Right atrium auricular region (tissue), 2 donors: ENCODE results near the gene WDR37. TPM values are rescaled to one million over a fixed set of nuclear protein-coding genes. Genes with fewer than 3 reads are reported as not detected.
"Not testable (repeated sequence)": the region's sequence is repeated elsewhere in the genome, so short reads cannot be mapped to it uniquely, and the experiment has no call there.

Experiments used
- DNase-seq: peaks from one replicate; pipeline ENCODE4 v3.0.0-alpha.2; 2019; ENCODE audit warnings: low spot score
- H3K27ac ChIP-seq, 2 donors: fragments of 200-600 bp; sonication (generic); 1 replicate in 1 of 2; 2 replicates in 1 of 2; pipeline ENCODE4 v1.5.1; 2016 to 2019
- H3K27me3 ChIP-seq, 2 donors: fragments of 200-600 bp; sonication (generic); one replicate each; pipeline versions ENCODE4 v1.5.1 to v1.6.0; 2017 to 2019
- H3K36me3 ChIP-seq: fragments of 200-600 bp; sonication (generic); one replicate; pipeline ENCODE4 v1.5.1; 2016
- H3K4me1 ChIP-seq, 2 donors: fragments of 200-600 bp; sonication (generic); one replicate each; pipeline versions ENCODE4 v1.5.1 to v1.6.0; 2017 to 2019
- H3K4me3 ChIP-seq, 2 donors: fragments of 200-600 bp; sonication (generic); 1 replicate in 1 of 2; 2 replicates in 1 of 2; pipeline ENCODE4 v1.5.1; 2017 to 2019; ENCODE audit warnings: mild to moderate bottlenecking in 1 of 2, moderate library complexity in 1 of 2
- H3K9me3 ChIP-seq, 2 donors: fragments of 200-600 bp; sonication (generic); one replicate each; pipeline ENCODE4 v1.5.1; 2019
- total RNA-seq, 2 donors: library from RNA; depleted of rRNA; stranded (reverse); fragments of >200 nt; gene quantifications; one replicate each; pipeline ENCODE4 v1.1.0, GENCODE V29; 2016
- TF ChIP-seq, protein P1 (sequence below), 2 donors: fragments of 200-600 bp; sonication (generic); IDR thresholded peaks; one replicate each; pipeline ENCODE4 v1.5.1; 2019; ENCODE audit warnings: antibody characterized with exemption in 2 of 2

Gene WDR37
- total RNA-seq, 2 donors from 2014 or later: 19.4 to 20.2 TPM

DNA sequence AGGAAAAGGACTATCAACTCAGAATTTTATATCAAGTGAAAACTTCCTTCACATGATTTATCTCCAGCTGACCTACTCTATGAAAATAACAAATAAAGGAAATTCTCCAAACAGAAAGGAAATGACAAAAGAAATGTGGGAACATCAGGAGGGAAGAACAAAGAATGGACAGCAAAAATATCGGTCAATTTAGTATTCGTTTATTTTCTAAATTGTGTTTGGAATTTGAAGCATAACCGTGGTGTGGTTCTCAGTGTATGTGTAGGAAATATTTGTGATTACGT lies 8.7 kb downstream of the WDR37 start:
- Histone ChIP-seq H3K4me1 (peaks cover 0 to 33% of the 10 kb centered on the region in 2 donors), H3K27me3 (no peaks in the 10 kb centered on the region), H3K36me3 (peaks cover 4% of the 10 kb centered on the region), H3K27ac (no peak overlapping the region), H3K9me3 (no peaks in the 10 kb centered on the region), H3K4me3 (no peak overlapping the region)
- no peak for DNase-seq
- TF ChIP-seq, protein P1, sequence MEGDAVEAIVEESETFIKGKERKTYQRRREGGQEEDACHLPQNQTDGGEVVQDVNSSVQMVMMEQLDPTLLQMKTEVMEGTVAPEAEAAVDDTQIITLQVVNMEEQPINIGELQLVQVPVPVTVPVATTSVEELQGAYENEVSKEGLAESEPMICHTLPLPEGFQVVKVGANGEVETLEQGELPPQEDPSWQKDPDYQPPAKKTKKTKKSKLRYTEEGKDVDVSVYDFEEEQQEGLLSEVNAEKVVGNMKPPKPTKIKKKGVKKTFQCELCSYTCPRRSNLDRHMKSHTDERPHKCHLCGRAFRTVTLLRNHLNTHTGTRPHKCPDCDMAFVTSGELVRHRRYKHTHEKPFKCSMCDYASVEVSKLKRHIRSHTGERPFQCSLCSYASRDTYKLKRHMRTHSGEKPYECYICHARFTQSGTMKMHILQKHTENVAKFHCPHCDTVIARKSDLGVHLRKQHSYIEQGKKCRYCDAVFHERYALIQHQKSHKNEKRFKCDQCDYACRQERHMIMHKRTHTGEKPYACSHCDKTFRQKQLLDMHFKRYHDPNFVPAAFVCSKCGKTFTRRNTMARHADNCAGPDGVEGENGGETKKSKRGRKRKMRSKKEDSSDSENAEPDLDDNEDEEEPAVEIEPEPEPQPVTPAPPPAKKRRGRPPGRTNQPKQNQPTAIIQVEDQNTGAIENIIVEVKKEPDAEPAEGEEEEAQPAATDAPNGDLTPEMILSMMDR (IDR thresholded peaks at IDR 0.05): no peak

DNA sequence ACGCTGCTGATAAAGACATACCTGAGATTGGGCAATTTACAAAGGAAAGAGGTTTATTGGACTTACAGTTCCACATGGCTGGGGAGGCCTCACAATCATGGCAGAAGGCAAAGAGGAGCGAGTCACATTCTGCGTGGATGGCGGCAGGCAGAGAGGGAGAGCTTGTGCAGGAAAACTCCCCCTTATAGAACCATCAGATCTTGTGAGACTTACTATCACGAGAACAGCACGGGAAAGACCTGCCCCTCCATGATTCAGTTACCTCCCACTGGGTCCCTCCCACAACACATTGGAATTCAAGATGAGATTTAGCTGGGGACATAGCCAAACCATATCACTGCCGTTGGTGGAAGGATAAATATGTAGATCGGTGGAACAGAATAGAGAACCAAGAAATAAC lies 10.5 kb downstream of the WDR37 start:
- H3K27ac ChIP-seq, H3K36me3 ChIP-seq, H3K27me3 ChIP-seq, H3K4me3 ChIP-seq, H3K9me3 ChIP-seq, DNase-seq: not testable (repeated sequence)
- peaks cover 0 to 21% of the 10 kb centered on the region in 2 donors for H3K4me1 ChIP-seq

DNA sequence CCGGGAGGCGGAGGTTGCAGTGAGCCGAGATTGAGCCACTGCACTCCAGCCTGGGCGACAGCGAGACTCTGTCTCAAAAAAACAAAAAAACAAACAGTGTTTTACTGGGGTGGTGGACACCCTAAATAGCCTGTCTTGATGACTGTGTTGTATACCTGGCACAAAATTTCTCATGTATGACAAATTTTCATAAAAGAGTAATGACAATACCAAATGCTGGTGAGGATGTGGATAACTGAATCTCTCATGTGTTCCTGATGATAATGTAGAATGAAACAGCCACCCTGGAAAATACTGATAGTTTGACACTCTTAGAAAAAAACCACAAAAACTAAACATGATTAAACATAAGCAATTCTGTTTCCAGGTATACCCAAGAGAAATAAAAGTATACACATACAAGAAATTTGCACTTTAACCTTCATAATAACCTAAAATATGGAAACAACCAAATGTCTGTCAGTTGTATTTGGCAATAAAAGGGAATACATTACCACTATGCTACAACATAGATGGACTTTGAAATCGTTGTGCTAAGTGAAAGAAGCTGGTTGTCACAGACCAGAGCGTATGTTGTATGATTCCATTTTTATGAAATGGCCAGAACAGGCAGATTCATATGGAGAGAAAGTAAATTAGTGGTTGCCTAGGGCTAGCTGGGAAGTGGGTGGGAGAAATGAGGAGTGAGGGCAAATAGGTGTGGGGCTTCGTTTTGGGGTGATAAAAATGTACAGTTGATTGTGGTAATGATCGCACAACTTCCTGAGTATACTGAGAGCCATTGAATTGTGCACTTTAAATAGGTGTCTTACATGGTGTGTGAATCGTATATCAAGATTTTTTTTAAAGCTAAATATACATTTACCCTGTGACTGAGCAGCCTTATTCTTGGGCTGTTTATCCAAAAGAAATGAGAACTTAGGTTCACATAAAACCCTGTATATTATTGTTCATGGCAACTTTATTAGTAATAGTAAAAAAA lies 12.5 kb downstream of the WDR37 start:
- TF ChIP-seq, protein P1 (IDR thresholded peaks at IDR 0.05): no peak
- no peaks in the 10 kb centered on the region for H3K27me3 ChIP-seq
- no peaks in the 10 kb centered on the region for H3K9me3 ChIP-seq
- DNase-seq: no peak
- H3K4me3 ChIP-seq: no peak overlapping the region
- no peak overlapping the region for H3K27ac ChIP-seq
- H3K36me3 ChIP-seq: peaks cover 18% of the 10 kb centered on the region
- H3K4me1 ChIP-seq: peaks cover 0 to 5% of the 10 kb centered on the region in 2 donors

DNA sequence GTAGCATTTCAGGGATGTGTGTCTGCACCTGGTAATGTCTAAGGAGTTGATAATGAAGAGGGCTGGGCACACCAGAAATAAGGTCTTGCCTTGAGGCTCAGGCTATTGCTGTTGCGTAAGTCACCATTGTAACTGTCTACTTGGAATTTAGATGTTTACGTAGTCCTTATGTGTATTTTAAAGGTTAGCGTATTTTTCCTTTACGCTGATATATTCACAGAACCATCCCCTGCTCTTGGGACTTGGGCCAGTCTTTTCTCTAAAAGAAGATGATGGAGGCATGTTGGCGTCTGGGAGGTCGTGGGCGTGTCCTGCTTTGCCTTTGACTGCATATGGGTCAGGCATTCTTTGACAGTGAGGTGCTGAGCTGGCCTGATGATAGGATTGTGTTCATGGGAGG lies 14.7 kb downstream of the WDR37 start:
- Histone ChIP-seq H3K4me3 (no peak overlapping the region), H3K36me3 (peaks cover 29% of the 10 kb centered on the region), H3K4me1 (peaks cover 0 to 5% of the 10 kb centered on the region in 2 donors), H3K27me3 (no peaks in the 10 kb centered on the region), H3K27ac (no peak overlapping the region), H3K9me3 (no peaks in the 10 kb centered on the region)
- TF ChIP-seq, protein P1 (IDR thresholded peaks at IDR 0.05): no peak
- peak; percentile 21 for DNase-seq

DNA sequence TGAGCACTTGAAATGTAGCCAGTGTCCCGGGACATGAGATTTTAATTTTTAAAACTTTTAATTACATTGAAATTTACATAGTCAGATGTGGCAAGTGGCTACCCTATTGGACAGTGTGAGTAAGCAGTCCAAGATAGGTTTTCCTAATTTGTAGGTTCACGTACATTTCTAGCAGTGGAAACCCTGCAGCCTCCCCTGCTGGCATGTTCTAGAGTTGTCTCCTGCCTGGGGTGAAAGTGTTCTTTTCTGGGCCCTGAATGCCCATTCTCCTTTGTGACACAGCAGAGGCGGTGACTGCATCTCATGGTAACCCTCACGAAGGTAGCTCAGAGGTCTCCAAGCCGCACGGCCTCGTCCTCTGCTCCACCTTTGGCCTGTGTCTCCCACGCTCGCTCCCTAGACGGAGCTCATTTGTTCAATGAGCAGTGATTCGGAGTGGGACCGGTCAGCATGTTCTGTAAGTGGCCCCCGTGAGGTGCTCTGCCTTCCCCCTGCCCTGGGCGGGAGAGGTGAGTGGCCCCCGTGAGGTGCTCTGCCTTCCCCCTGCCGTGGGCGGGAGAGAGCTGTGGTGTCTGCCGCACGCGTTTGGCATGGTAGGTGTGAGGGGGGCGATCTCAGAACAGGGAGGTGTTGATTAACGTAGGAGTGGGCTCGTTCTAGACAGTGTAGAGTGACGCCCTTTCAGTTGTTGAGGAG lies 18.0 kb downstream of the WDR37 start:
- Histone ChIP-seq H3K36me3 (peaks cover 44% of the 10 kb centered on the region), H3K27me3 (no peaks in the 10 kb centered on the region), H3K27ac (no peak overlapping the region), H3K4me1 (peaks cover 0 to 5% of the 10 kb centered on the region in 2 donors), H3K4me3 (no peak overlapping the region), H3K9me3 (no peaks in the 10 kb centered on the region)
- TF ChIP-seq, protein P1 (IDR thresholded peaks at IDR 0.05): peak in 1 of 2 donors; percentile 26
- DNase-seq: peak; percentile 23

DNA sequence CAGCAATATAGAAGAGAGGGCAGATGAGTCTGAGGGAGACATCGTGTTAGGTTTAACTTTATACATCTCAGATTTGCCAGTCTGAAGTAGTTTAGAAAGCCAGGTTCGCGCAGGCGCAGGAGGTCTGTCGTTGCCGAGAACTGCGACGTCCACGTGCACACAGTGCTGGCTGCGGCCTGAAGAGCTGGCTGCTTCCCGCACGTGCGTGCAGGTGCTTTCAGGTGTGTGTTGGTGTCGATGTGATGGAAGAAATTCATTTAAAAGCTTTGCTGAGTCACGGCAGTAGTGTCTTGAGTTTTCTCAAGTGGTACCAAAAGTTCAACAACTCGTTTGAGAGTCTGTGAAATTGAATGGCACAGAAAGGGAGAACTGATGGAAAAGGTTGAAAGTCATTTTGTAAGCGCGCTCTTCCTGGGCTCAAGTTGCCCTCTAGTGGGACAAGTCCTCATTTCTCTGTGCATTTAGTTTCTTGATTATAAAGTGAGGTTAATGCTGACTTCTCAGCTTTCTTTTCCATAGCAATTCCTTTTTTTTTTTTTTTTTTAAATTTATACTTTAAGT lies 18.6 kb downstream of the WDR37 start:
- Histone ChIP-seq H3K4me3 (no peak overlapping the region), H3K4me1 (peaks cover 0 to 5% of the 10 kb centered on the region in 2 donors), H3K9me3 (no peaks in the 10 kb centered on the region), H3K27me3 (no peaks in the 10 kb centered on the region), H3K36me3 (peaks cover 50% of the 10 kb centered on the region), H3K27ac (no peak overlapping the region)
- TF ChIP-seq, protein P1 (IDR thresholded peaks at IDR 0.05): peak in 1 of 2 donors; percentile 38
- peak; percentile 44 for DNase-seq
